HepG2 (cell line): Measurements from ENCODE around the gene TNXB. TPM values are rescaled to one million over a fixed set of nuclear protein-coding genes. Genes with fewer than 3 reads are reported as not detected.

Source experiments
- BRF2 ChIP-seq: sonication (generic); formaldehyde crosslinking; IDR thresholded peaks from 2 replicates; pipeline ENCODE4 v1.8.1; 2022; ENCODE audit warnings: mild to moderate bottlenecking, missing genetic modification reagents
- NR2C2 ChIP-seq: sonication (generic); formaldehyde crosslinking; IDR thresholded peaks from 2 replicates; pipeline ENCODE4 v1.4.0; 2020; ENCODE audit warnings: missing genetic modification reagents, mild to moderate bottlenecking, moderate library complexity, borderline replicate concordance
- PHF8 ChIP-seq: sonication (generic); formaldehyde crosslinking; IDR thresholded peaks from 2 replicates; pipeline ENCODE4 v1.5.0; 2020; ENCODE audit warnings: missing genetic modification reagents
- ZNF280D ChIP-seq: sonication (generic); formaldehyde crosslinking; IDR thresholded peaks from 2 replicates; pipeline ENCODE4 v1.5.1; 2020; ENCODE audit warnings: mild to moderate bottlenecking, missing genetic modification reagents
- ZNF451 ChIP-seq: sonication (generic); formaldehyde crosslinking; IDR thresholded peaks from 2 replicates; pipeline ENCODE4 v1.5.0; 2020; ENCODE audit warnings: mild to moderate bottlenecking, missing genetic modification reagents
- ZNF546 ChIP-seq: sonication (generic); formaldehyde crosslinking; conservative IDR thresholded peaks from 2 replicates; pipeline ENCODE4 v1.8.1; 2023; ENCODE audit warnings: mild to moderate bottlenecking, missing genetic modification reagents
- polyA plus RNA-seq, 8 experiments: library from polyadenylated mRNA; depleted of rRNA in 3 of 8; stranded (reverse) in 7 of 8; unstranded in 1 of 8; fragments of >200 nt; fragmentation: Illumina TruSeq in 4 of 8; extraction: Trizol in 4 of 8; gene quantifications; 2 replicates each; pipeline versions ENCODE4 v1.2.1 to v1.2.3, GENCODE V29; 2011 to 2016; ENCODE audit warnings: low read depth in 4 of 8, missing spikeins in 1 of 8, mixed read lengths in 1 of 8; ENCODE audit not compliant: insufficient read depth in 1 of 8
- total RNA-seq, 5 experiments: library from RNA; depleted of rRNA; stranded (reverse); fragments of >200 nt; fragmentation: Illumina TruSeq; extraction: Trizol; gene quantifications; 2 replicates each; pipeline ENCODE4 v1.2.3, GENCODE V29; 2016; ENCODE audit warnings: low read depth in 1 of 5
- TF ChIP-seq, protein P1 (sequence below): IDR thresholded peaks from 2 replicates; pipeline ENCODE4 v1.6.1; 2012; ENCODE audit warnings: inconsistent platforms
- TF ChIP-seq, protein P2 (sequence below): sonication (generic); formaldehyde crosslinking; IDR thresholded peaks from 2 replicates; pipeline ENCODE4 v1.8.1; 2023; ENCODE audit warnings: mild to moderate bottlenecking, missing genetic modification reagents, borderline replicate concordance
- TF ChIP-seq, protein P3 (sequence below): sonication (generic); formaldehyde crosslinking; IDR thresholded peaks from 2 replicates; pipeline ENCODE4; 2020; ENCODE audit warnings: missing genetic modification reagents, mild to moderate bottlenecking, borderline replicate concordance
- TF ChIP-seq, protein P4 (sequence below): sonication (generic); formaldehyde crosslinking; IDR thresholded peaks from 2 replicates; pipeline ENCODE4 v1.4.0; 2020; ENCODE audit warnings: missing genetic modification reagents, mild to moderate bottlenecking, borderline replicate concordance

Gene TNXB
- total and polyA plus RNA-seq, 2 of the 13 experiments (the other 11 are each of a cell fraction or from before 2014, with no cell fraction given): 1.6 to 2.7 TPM

DNA sequence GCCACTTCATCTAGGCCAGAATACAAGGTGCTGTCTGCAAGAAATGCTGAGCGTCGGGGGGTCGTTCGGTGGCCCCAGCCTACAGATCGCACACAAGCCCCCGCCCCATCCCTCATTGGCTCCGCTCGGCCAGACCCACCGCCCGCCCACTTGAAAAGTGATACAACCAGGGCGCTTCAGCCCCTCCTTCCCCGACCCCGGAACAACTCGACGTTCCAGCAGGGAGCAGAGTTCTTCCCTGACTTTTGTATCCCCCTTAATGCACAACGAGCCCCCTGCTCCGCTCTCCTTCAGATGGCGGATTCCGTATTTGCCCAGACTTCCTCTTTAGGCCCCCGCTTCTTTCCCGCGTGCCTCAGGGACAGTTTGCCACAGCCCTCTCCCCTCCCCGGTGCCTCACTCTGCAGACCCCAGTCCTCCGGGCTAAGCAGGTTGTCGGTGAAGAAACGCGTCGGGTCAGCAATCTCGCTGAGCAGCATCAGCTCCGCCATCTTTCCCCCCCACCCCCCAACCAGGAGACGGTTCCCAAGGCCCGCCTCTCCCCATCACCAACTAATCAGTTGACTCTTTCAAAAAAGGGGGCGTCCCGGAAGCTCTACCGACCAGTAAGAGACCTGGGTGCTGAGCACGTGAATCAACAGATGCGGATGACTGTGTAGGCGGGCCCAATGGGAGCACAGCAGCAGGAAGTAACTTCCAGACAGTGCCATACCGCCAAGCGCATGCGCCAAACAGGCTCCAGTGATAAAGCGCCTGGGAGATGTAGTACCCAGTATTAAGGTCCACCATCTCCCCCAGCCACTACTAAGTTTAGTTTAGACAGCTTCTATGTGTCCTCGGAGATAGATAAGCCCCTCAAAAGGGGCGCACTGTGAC is 18.8 kb upstream of the TNXB start, which contains the start of gene ATF6B (continued):
- TF ChIP-seq ZNF280D (peak; percentile 86; the same call in 1 of the 2 replicates), ZNF451 (CRISPR knock-in tag) (0 out of 2 replicates have a peak, but pooled peaks have one; percentile 59), BRF2 (no peak), PHF8 (CRISPR knock-in tag) (peak; percentile 78), NR2C2 (CRISPR knock-in tag) (peak; percentile 91), ZNF546 (no peak)
- TF ChIP-seq, protein P1, sequence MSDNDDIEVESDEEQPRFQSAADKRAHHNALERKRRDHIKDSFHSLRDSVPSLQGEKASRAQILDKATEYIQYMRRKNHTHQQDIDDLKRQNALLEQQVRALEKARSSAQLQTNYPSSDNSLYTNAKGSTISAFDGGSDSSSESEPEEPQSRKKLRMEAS: no peak; the same call in 1 of the 2 replicates
- TF ChIP-seq, protein P2, sequence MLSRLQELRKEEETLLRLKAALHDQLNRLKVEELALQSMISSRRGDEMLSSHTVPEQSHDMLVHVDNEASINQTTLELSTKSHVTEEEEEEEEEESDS (CRISPR knock-in tag): peak; percentile 30; the same call in 1 of the 2 replicates
- TF ChIP-seq, protein P3, sequence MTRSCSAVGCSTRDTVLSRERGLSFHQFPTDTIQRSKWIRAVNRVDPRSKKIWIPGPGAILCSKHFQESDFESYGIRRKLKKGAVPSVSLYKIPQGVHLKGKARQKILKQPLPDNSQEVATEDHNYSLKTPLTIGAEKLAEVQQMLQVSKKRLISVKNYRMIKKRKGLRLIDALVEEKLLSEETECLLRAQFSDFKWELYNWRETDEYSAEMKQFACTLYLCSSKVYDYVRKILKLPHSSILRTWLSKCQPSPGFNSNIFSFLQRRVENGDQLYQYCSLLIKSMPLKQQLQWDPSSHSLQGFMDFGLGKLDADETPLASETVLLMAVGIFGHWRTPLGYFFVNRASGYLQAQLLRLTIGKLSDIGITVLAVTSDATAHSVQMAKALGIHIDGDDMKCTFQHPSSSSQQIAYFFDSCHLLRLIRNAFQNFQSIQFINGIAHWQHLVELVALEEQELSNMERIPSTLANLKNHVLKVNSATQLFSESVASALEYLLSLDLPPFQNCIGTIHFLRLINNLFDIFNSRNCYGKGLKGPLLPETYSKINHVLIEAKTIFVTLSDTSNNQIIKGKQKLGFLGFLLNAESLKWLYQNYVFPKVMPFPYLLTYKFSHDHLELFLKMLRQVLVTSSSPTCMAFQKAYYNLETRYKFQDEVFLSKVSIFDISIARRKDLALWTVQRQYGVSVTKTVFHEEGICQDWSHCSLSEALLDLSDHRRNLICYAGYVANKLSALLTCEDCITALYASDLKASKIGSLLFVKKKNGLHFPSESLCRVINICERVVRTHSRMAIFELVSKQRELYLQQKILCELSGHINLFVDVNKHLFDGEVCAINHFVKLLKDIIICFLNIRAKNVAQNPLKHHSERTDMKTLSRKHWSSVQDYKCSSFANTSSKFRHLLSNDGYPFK (CRISPR knock-in tag): peak; percentile 51; the same call in 1 of the 2 replicates
- TF ChIP-seq, protein P4, sequence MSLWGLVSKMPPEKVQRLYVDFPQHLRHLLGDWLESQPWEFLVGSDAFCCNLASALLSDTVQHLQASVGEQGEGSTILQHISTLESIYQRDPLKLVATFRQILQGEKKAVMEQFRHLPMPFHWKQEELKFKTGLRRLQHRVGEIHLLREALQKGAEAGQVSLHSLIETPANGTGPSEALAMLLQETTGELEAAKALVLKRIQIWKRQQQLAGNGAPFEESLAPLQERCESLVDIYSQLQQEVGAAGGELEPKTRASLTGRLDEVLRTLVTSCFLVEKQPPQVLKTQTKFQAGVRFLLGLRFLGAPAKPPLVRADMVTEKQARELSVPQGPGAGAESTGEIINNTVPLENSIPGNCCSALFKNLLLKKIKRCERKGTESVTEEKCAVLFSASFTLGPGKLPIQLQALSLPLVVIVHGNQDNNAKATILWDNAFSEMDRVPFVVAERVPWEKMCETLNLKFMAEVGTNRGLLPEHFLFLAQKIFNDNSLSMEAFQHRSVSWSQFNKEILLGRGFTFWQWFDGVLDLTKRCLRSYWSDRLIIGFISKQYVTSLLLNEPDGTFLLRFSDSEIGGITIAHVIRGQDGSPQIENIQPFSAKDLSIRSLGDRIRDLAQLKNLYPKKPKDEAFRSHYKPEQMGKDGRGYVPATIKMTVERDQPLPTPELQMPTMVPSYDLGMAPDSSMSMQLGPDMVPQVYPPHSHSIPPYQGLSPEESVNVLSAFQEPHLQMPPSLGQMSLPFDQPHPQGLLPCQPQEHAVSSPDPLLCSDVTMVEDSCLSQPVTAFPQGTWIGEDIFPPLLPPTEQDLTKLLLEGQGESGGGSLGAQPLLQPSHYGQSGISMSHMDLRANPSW (CRISPR knock-in tag): no peak
